ENCODE measurements around the gene TC2N.

The TC2N gene

DNA sequence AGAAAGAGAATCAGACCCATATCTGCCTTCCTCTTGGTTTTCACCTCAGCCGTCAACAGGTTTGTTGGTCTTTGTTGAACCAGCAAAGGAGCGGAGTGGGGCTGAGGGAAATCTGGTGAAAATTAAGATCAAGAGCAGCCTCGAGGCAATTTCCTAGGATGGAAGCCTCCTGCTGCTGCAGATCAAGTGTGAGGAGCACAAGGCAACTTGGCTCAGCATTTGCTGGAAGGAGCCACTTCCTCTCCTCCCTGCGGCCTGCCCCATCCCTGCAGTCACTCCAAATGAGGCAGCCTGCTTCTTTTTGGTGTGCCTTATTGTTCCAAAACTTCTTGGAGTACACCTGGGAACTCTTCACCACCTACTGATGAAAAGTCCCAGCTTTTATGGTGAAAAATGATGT is 4.9 kb downstream of the TC2N start:
- no peak overlapping the region for H3K9ac ChIP-seq (ENCODE audit: low read length)
- peaks cover 21% of the 10 kb centered on the region for H3K4me1 ChIP-seq (ENCODE audit: low read length)
- no peaks in the 10 kb centered on the region for H3K79me2 ChIP-seq (ENCODE audit: low read length)
- H3K4me3 ChIP-seq (ENCODE audit: low read length): no peak overlapping the region
- no peaks in the 10 kb centered on the region for H4K20me1 ChIP-seq (ENCODE audit: insufficient read depth, low read length)
- peaks cover 16% of the 10 kb centered on the region for H3K27me3 ChIP-seq (ENCODE audit: low read depth, low read length)
- no peaks in the 10 kb centered on the region for H3K36me3 ChIP-seq (replicated peaks; ENCODE audit: low read depth, low read length)
- TF ChIP-seq, protein P1, sequence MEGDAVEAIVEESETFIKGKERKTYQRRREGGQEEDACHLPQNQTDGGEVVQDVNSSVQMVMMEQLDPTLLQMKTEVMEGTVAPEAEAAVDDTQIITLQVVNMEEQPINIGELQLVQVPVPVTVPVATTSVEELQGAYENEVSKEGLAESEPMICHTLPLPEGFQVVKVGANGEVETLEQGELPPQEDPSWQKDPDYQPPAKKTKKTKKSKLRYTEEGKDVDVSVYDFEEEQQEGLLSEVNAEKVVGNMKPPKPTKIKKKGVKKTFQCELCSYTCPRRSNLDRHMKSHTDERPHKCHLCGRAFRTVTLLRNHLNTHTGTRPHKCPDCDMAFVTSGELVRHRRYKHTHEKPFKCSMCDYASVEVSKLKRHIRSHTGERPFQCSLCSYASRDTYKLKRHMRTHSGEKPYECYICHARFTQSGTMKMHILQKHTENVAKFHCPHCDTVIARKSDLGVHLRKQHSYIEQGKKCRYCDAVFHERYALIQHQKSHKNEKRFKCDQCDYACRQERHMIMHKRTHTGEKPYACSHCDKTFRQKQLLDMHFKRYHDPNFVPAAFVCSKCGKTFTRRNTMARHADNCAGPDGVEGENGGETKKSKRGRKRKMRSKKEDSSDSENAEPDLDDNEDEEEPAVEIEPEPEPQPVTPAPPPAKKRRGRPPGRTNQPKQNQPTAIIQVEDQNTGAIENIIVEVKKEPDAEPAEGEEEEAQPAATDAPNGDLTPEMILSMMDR (IDR thresholded peaks at IDR 0.05; ENCODE audit: low read depth, low read length): no peak
- TF ChIP-seq EZH2phosphoT487 (IDR thresholded peaks at IDR 0.05; ENCODE audit: low read depth): no peak
- no peak overlapping the region for H3K27ac ChIP-seq (ENCODE audit: low read length)
- H3K4me2 ChIP-seq (ENCODE audit: low read length): no peak overlapping the region
- H2AFZ ChIP-seq (ENCODE audit: low read depth, low read length): no peak overlapping the region; the same call in 1 of the 2 replicates
- no peaks in the 10 kb centered on the region for H3K9me3 ChIP-seq (ENCODE audit: insufficient read depth, low read length)

GRCh38 chr14:91861091-91861490 is 6.2 kb downstream of the TC2N start:
- H3K9ac ChIP-seq (ENCODE audit: low read length): no peak overlapping the region
- H3K79me2 ChIP-seq (ENCODE audit: low read length): no peaks in the 10 kb centered on the region
- no peaks in the 10 kb centered on the region for H3K9me3 ChIP-seq (ENCODE audit: insufficient read depth, low read length)
- H3K27ac ChIP-seq (ENCODE audit: low read length): no peak overlapping the region
- H3K36me3 ChIP-seq (replicated peaks; ENCODE audit: low read depth, low read length): no peaks in the 10 kb centered on the region
- peaks cover 16% of the 10 kb centered on the region for H3K27me3 ChIP-seq (ENCODE audit: low read depth, low read length)
- peaks cover 24% of the 10 kb centered on the region for H3K4me1 ChIP-seq (ENCODE audit: low read length)
- no peak overlapping the region for H3K4me3 ChIP-seq (ENCODE audit: low read length)
- H4K20me1 ChIP-seq (ENCODE audit: insufficient read depth, low read length): no peaks in the 10 kb centered on the region
- H3K4me2 ChIP-seq (ENCODE audit: low read length): no peak overlapping the region
- H2AFZ ChIP-seq (ENCODE audit: low read depth, low read length): no peak overlapping the region
- TF ChIP-seq EZH2phosphoT487 (IDR thresholded peaks at IDR 0.05; ENCODE audit: low read depth): no peak
- TF ChIP-seq, protein P1 (IDR thresholded peaks at IDR 0.05; ENCODE audit: low read depth, low read length): no peak

GRCh38 chr14:91860238-91860637 is 7.1 kb downstream of the TC2N start:
- Histone ChIP-seq H3K79me2 (ENCODE audit: low read length) (no peaks in the 10 kb centered on the region), H2AFZ (ENCODE audit: low read depth, low read length) (no peak overlapping the region), H3K4me1 (ENCODE audit: low read length) (peaks cover 24% of the 10 kb centered on the region), H3K9me3 (ENCODE audit: insufficient read depth, low read length) (no peaks in the 10 kb centered on the region), H3K27me3 (ENCODE audit: low read depth, low read length) (peaks cover 20% of the 10 kb centered on the region), H3K4me2 (ENCODE audit: low read length) (no peak overlapping the region), H3K4me3 (ENCODE audit: low read length) (no peak overlapping the region), H3K36me3 (replicated peaks; ENCODE audit: low read depth, low read length) (no peaks in the 10 kb centered on the region), H3K27ac (ENCODE audit: low read length) (no peak overlapping the region), H4K20me1 (ENCODE audit: insufficient read depth, low read length) (no peaks in the 10 kb centered on the region), H3K9ac (ENCODE audit: low read length) (no peak overlapping the region)
- TF ChIP-seq, protein P1 (IDR thresholded peaks at IDR 0.05; ENCODE audit: low read depth, low read length): no peak
- TF ChIP-seq EZH2phosphoT487 (IDR thresholded peaks at IDR 0.05; ENCODE audit: low read depth): no peak

DNA sequence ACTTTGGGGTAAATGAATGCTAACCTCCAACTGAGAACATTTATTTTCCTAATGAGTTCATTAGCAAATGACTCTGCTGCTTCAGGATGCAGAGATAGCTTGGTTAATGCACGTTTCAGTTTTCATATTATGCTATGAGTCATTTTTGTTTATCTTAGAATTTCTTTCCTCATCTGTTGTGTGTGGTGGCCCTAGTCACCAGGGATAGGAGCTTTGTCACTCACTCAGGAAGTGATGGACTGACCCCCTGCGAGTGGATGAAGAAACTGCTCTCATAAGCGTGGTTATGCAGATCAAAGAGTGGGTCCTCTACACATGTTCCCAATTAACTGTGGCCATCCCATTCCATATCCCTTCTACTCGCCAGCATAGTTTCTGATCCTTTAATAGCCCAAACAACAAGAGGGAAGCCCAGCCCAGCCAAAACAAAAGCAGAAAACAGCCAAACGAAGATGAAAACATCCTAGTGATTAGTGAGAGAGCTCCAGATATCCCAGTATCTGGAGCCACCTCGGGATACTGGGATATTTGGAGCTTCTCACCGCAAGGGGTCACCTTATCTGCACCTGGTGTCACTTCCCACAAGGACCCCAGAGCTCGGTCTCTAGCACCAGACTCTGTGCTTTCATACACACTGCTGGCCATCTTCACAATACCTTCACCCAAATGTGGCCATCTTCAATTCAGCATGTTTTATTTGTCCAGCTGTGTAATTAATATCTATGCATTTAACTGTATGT is 8.6 kb downstream of the TC2N start:
- Histone ChIP-seq H3K4me2 (ENCODE audit: low read length) (peak overlapping the region; percentile 69), H4K20me1 (ENCODE audit: insufficient read depth, low read length) (no peaks in the 10 kb centered on the region), H2AFZ (ENCODE audit: low read depth, low read length) (no peak overlapping the region), H3K4me3 (ENCODE audit: low read length) (peak overlapping the region; percentile 22), H3K27ac (ENCODE audit: low read length) (no peak overlapping the region), H3K9me3 (ENCODE audit: insufficient read depth, low read length) (no peaks in the 10 kb centered on the region), H3K36me3 (replicated peaks; ENCODE audit: low read depth, low read length) (no peaks in the 10 kb centered on the region), H3K9ac (ENCODE audit: low read length) (no peak overlapping the region), H3K79me2 (ENCODE audit: low read length) (no peaks in the 10 kb centered on the region), H3K27me3 (ENCODE audit: low read depth, low read length) (peaks cover 27% of the 10 kb centered on the region), H3K4me1 (ENCODE audit: low read length) (peaks cover 26% of the 10 kb centered on the region)
- no peak for TF ChIP-seq EZH2phosphoT487 (IDR thresholded peaks at IDR 0.05; ENCODE audit: low read depth)
- TF ChIP-seq, protein P1 (IDR thresholded peaks at IDR 0.05; ENCODE audit: low read depth, low read length): peak; percentile 64

All from OCI-LY3 (cell line).